K562 (cell line): ENCODE measurements around the gene AP3B2. TPM values are rescaled to one million over a fixed set of nuclear protein-coding genes. Genes with fewer than 3 reads are reported as not detected.

ENCODE experiments used
- ATAC-seq: fragments of 200-7000 bp; cut with Tn5 transposase; 3 replicates; pipeline ENCODE4 v1.9.1; 2020; ENCODE audit warnings: moderate library complexity
- BruUV-seq: library from RNA; stranded (reverse); fragments of 400-500 nt; replicated peaks from 2 replicates; lab custom pipeline; 2021; lab: Mats Ljungman, UMichigan
- CTCF ChIA-PET: fragments of 300-600 bp; formaldehyde crosslinking; extraction: SDS; loops from one replicate; lab custom pipeline; 2021; ENCODE audit warnings: low intra/inter-chr PET ratio; lab: Yijun Ruan, JAX
- POLR2A ChIA-PET: fragments of 300-600, 350-650 bp; sonication (Branson Sonifier 250); formaldehyde crosslinking; extraction: SDS; loops from one replicate; lab custom pipeline; 2021; ENCODE audit warnings: antibody characterized with exemption, inconsistent platforms; lab: Yijun Ruan, JAX
- DNase-seq, 4 experiments: peaks; one replicate each; pipeline versions ENCODE4 v3.0.0 to v3.0.0-alpha.2; 2011 to 2018; ENCODE audit warnings: low spot score in 3 of 4, mixed read lengths in 3 of 4; ENCODE audit errors: extremely low read depth in 1 of 4
- FAIRE-seq: peaks from 2 replicates; lab custom pipeline; 2011; peaks lifted over from hg19 to GRCh38; lab: Jason Lieb, UNC
- H2AFZ ChIP-seq: 2 replicates; pipeline ENCODE4 v1.6.0; 2011; ENCODE audit warnings: low read depth, low read length, control low read depth, inconsistent platforms
- H3K27ac ChIP-seq: fragments of 200-600 bp; 3 replicates; pipeline ENCODE4 v1.8.0; 2011; ENCODE audit warnings: low read depth, mild to moderate bottlenecking, control low read depth, inconsistent platforms, low read length, moderate library complexity, mixed read lengths; ENCODE audit errors: extremely low read depth
- H3K27me3 ChIP-seq, 2 experiments: fragments of 300-600 bp in 1 of 2; 2 replicates in 1 of 2; 3 replicates in 1 of 2; pipeline versions ENCODE4 v1.6.0 to v1.8.0; 2011; ENCODE audit warnings: inconsistent platforms in 2 of 2, low read length in 2 of 2, mild to moderate bottlenecking in 1 of 2, mixed read lengths in 1 of 2, moderate library complexity in 1 of 2; ENCODE audit not compliant: control insufficient read depth in 2 of 2, insufficient read depth in 2 of 2
- H3K36me3 ChIP-seq: fragments of 300-600 bp; 3 replicates; pipeline ENCODE4 v1.8.0; 2011; ENCODE audit warnings: mild to moderate bottlenecking, low read length, inconsistent platforms; ENCODE audit not compliant: control insufficient read depth, insufficient read depth
- H3K4me1 ChIP-seq, 2 experiments: fragments of 200-600 bp in 1 of 2; replicated peaks in 1 of 2; 2 replicates in 1 of 2; 3 replicates in 1 of 2; pipeline versions ENCODE4 v1.5.1 to v1.8.0; 2011; ENCODE audit warnings: inconsistent platforms in 2 of 2, low read length in 2 of 2, mild to moderate bottlenecking in 1 of 2, mixed read lengths in 1 of 2, moderate library complexity in 1 of 2; ENCODE audit not compliant: control insufficient read depth in 2 of 2, insufficient read depth in 2 of 2
- H3K4me2 ChIP-seq: 2 replicates; pipeline ENCODE4 v1.6.1; 2011; ENCODE audit warnings: low read length, control low read depth, inconsistent platforms, mixed read lengths; ENCODE audit not compliant: insufficient read depth
- H3K4me3 ChIP-seq: fragments of 200-600 bp; sonication (generic), shearing (Covaris generic); 2 replicates; pipeline ENCODE4 v1.5.1; 2016; ENCODE audit warnings: control low read depth, inconsistent platforms
- H3K79me2 ChIP-seq: fragments of 200-600 bp; 3 replicates; pipeline ENCODE4 v1.8.0; 2011; ENCODE audit warnings: low read length, inconsistent platforms; ENCODE audit not compliant: control insufficient read depth, insufficient read depth
- H3K9ac ChIP-seq, 2 experiments: 2 replicates each; pipeline versions ENCODE4 v1.6.0 to v1.6.1; 2011; ENCODE audit warnings: low read depth in 2 of 2, low read length in 2 of 2, control low read depth in 1 of 2, inconsistent platforms in 1 of 2, mild to moderate bottlenecking in 1 of 2, mixed read lengths in 1 of 2; ENCODE audit not compliant: insufficient read depth in 1 of 2
- H3K9me1 ChIP-seq: one replicate; pipeline ENCODE4 v1.6.0; 2011; ENCODE audit warnings: inconsistent platforms, mild to moderate bottlenecking, low read length, moderate library complexity; ENCODE audit not compliant: control insufficient read depth, insufficient read depth
- H3K9me3 ChIP-seq: replicated peaks from 2 replicates; pipeline ENCODE4 v1.5.1; 2011; ENCODE audit warnings: low read depth, low read length, inconsistent platforms; ENCODE audit not compliant: control insufficient read depth, insufficient read depth
- H4K20me1 ChIP-seq: replicated peaks from 2 replicates; pipeline ENCODE4 v1.6.1; 2011; ENCODE audit warnings: low read length, inconsistent platforms, mixed read lengths; ENCODE audit not compliant: control insufficient read depth, insufficient read depth
- E2F3 ChIP-seq: fragments of 250-450 bp; sonication (Bioruptor Pico); IDR thresholded peaks from 2 replicates; pipeline ENCODE4 v1.4.0; 2020; ENCODE audit warnings: mild to moderate bottlenecking
- FOXA3 ChIP-seq, 2 experiments: fragments of 450-650 bp in 1 of 2; sonication (generic) in 1 of 2; formaldehyde crosslinking; IDR thresholded peaks in 1 of 2; conservative IDR thresholded peaks in 1 of 2; 2 replicates each; pipeline versions ENCODE4 v1.4.0 to v1.8.0; 2020 to 2022; ENCODE audit warnings: mild to moderate bottlenecking in 2 of 2, missing genetic modification reagents in 1 of 2
- ILF3 ChIP-seq: fragments of 450-650 bp; IDR thresholded peaks from 2 replicates; pipeline ENCODE4 v1.6.1; 2018; ENCODE audit warnings: antibody characterized with exemption, mild to moderate bottlenecking, moderate library complexity, borderline replicate concordance
- LARP7 ChIP-seq: fragments of 450-650 bp; IDR thresholded peaks from 2 replicates; pipeline ENCODE4 v1.6.1; 2016
- RBM22 ChIP-seq: fragments of 200-400 bp; formaldehyde crosslinking; IDR thresholded peaks from 2 replicates; pipeline ENCODE4 v1.6.1; 2018; ENCODE audit warnings: low read length, low read depth; ENCODE audit not compliant: poor library complexity, severe bottlenecking
- ZNF436 ChIP-seq: fragments of 250-450, 450-650 bp; sonication (Bioruptor Pico); formaldehyde crosslinking; IDR thresholded peaks from 2 replicates; pipeline ENCODE4 v1.7.0; 2020; ENCODE audit warnings: mild to moderate bottlenecking
- ZNF57 ChIP-seq: fragments of 450-650 bp; formaldehyde crosslinking; IDR thresholded peaks from 2 replicates; pipeline ENCODE4 v1.4.0; 2020; ENCODE audit warnings: mild to moderate bottlenecking, moderate library complexity
- WGBS: fragments of 100-300 bp; shearing (Covaris generic); methylation state at CpG from one replicate; pipeline ENCODE4 v1.1.6; 2016; ENCODE audit warnings: low coverage, mixed read lengths; ENCODE audit not compliant: insufficient coverage; ENCODE audit errors: missing lambda C conversion rate; 5-methylcytosine and 5-hydroxymethylcytosine counted together
- in situ Hi-C: fragments of 300-500 bp; cut with MboI; formaldehyde crosslinking; loops from 4 replicates; pipeline ENCODE4 v1.15.0; 2018; ENCODE audit warnings: inconsistent platforms, mixed read lengths
- intact Hi-C: fragments of 100-400 bp; cut with micrococcal nuclease; formaldehyde crosslinking; loops from 2 replicates; pipeline ENCODE4 v1.14.2; 2022
- polyA plus RNA-seq, 8 experiments: library from polyadenylated mRNA; depleted of rRNA in 4 of 8; stranded (reverse) in 5 of 8; unstranded in 3 of 8; fragments of >200 nt; fragmentation: Nextera tagmentation in 2 of 8; fragmentation: Illumina TruSeq in 1 of 8; extraction: Ambion mirVana in 2 of 8; extraction: Trizol in 1 of 8; gene quantifications; 2 replicates each; pipeline versions ENCODE4 v1.2.1 to v1.2.3, GENCODE V29; 2011 to 2014; ENCODE audit warnings: inconsistent platforms in 1 of 8, missing spikeins in 1 of 8
- total RNA-seq, 7 experiments: library from RNA; depleted of rRNA in 6 of 7; stranded (reverse); fragments of >200 nt in 6 of 7; fragmentation: Illumina TruSeq in 2 of 7; extraction: Trizol in 2 of 7; gene quantifications; 2 replicates each; pipeline versions ENCODE4 v1.2.1 to v1.2.3, GENCODE V29; 2011 to 2021; ENCODE audit warnings: low replicate concordance in 1 of 7
- TF ChIP-seq, protein P1 (sequence below): sonication (generic); formaldehyde crosslinking; IDR thresholded peaks from 2 replicates; pipeline ENCODE4 v1.8.0; 2022; ENCODE audit warnings: mild to moderate bottlenecking, missing genetic modification reagents, borderline replicate concordance
- TF ChIP-seq, protein P2 (sequence below): sonication (generic); formaldehyde crosslinking; IDR thresholded peaks from 2 replicates; pipeline ENCODE4 v1.4.0; 2020; ENCODE audit warnings: mild to moderate bottlenecking, missing genetic modification reagents

AP3B2 gene
- total and polyA plus RNA-seq, 9 of the 15 experiments (the other 6 are each of a cell fraction or from before 2014, with no cell fraction given), result 0.03 to 0.15 (median 0.10) TPM; not detected in 2

DNA sequence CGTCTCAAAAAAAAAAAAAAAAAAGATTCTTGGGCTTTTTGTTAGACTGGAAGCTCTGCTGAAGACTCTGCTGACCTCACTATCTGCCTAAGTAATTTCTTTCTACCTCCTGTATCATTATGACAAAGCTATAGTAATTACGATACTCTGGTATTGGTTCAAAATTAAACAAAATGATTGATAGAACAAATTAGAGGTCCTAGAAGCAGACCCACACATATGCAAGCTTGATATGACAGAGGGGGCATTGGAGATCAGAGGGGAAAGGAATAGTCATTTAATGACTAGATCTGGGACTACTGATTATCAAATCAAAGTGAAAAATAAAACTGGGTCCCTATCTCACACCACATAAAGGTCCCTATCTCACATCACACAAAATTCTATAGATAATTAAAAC lies 21.9 kb upstream of the AP3B2 start:
- intact Hi-C loops, result no loop called here
- no peaks in the 10 kb centered on the region for H3K4me1 ChIP-seq
- H3K79me2 ChIP-seq, result no peaks in the 10 kb centered on the region
- H3K9me1 ChIP-seq, result no peaks in the 10 kb centered on the region
- H3K9me3 ChIP-seq, result no peaks in the 10 kb centered on the region
- H3K9ac ChIP-seq, result no peak overlapping the region
- BruUV-seq, result no TSS peak
- in situ Hi-C loops, result no loop called here
- H3K4me3 ChIP-seq, result no peak overlapping the region
- ChIA-PET POLR2A (interaction anchor here (0.6 kb wide), 1 partner anchor 54 kb away, joined by 4 read pairs; no protein-coding TSS in a partner anchor), CTCF (no interaction called here)
- DNase-seq, result no peak
- no peak for FAIRE-seq
- no peak for TF ChIP-seq E2F3 (CRISPR knock-in tag)
- no peak for TF ChIP-seq LARP7
- TF ChIP-seq ZNF57 (CRISPR knock-in tag), result no peak
- no peak for TF ChIP-seq ZNF436 (CRISPR knock-in tag)
- TF ChIP-seq, protein P1, sequence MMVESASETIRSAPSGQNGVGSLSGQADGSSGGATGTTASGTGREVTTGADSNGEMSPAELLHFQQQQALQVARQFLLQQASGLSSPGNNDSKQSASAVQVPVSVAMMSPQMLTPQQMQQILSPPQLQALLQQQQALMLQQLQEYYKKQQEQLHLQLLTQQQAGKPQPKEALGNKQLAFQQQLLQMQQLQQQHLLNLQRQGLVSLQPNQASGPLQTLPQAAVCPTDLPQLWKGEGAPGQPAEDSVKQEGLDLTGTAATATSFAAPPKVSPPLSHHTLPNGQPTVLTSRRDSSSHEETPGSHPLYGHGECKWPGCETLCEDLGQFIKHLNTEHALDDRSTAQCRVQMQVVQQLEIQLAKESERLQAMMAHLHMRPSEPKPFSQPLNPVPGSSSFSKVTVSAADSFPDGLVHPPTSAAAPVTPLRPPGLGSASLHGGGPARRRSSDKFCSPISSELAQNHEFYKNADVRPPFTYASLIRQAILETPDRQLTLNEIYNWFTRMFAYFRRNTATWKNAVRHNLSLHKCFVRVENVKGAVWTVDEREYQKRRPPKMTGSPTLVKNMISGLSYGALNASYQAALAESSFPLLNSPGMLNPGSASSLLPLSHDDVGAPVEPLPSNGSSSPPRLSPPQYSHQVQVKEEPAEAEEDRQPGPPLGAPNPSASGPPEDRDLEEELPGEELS (CRISPR knock-in tag), result no peak
- TF ChIP-seq, protein P2, sequence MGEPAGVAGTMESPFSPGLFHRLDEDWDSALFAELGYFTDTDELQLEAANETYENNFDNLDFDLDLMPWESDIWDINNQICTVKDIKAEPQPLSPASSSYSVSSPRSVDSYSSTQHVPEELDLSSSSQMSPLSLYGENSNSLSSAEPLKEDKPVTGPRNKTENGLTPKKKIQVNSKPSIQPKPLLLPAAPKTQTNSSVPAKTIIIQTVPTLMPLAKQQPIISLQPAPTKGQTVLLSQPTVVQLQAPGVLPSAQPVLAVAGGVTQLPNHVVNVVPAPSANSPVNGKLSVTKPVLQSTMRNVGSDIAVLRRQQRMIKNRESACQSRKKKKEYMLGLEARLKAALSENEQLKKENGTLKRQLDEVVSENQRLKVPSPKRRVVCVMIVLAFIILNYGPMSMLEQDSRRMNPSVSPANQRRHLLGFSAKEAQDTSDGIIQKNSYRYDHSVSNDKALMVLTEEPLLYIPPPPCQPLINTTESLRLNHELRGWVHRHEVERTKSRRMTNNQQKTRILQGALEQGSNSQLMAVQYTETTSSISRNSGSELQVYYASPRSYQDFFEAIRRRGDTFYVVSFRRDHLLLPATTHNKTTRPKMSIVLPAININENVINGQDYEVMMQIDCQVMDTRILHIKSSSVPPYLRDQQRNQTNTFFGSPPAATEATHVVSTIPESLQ, result no peak
- TF ChIP-seq RBM22, result no peak
- TF ChIP-seq FOXA3 (CRISPR knock-in tag; conservative IDR thresholded peaks at IDR 0.05 in 1 of 2, IDR thresholded peaks at IDR 0.05 in 1 of 2), result no peak
- TF ChIP-seq ILF3, result no peak
- TF ChIP-seq, all 486 proteins: peak for 0
- Histone ChIP-seq H3K36me3 (no peaks in the 10 kb centered on the region), H4K20me1 (no peaks in the 10 kb centered on the region), H3K4me2 (no peak overlapping the region), H3K27me3 (peaks cover 0 to 4% of the 10 kb centered on the region in 2 experiments; a peak in 1 of 5 replicates), H2AFZ (no peak overlapping the region), H3K27ac (no peak overlapping the region)
- no peak for ATAC-seq
- WGBS, result 88% methylated on average over 1 of the region's 2 CpGs
